Naive thymus-derived CD4-positive, alpha-beta T cell (primary cell): ENCODE measurements around the gene PDZD2. TPM values are rescaled to one million over a fixed set of nuclear protein-coding genes. Genes with fewer than 3 reads are reported as not detected.
"Not testable (repeated sequence)": the region's sequence is repeated elsewhere in the genome, so short reads cannot be mapped to it uniquely, and the experiment has no call there.

Experiments
- ATAC-seq: fragments of 150-1000 bp; cut with Tn5 transposase; 2 replicates; pipeline ENCODE4 v1.10.0; 2021; ENCODE audit warnings: mild to moderate bottlenecking, moderate library complexity
- CTCF ChIA-PET: fragments of 350-600 bp; sonication (Branson Sonifier 250); formaldehyde crosslinking; loops from one replicate; lab custom pipeline; 2021; ENCODE audit warnings: antibody characterized with exemption; lab: Charles Lee
- POLR2A ChIA-PET: fragments of 350-600 bp; sonication (Branson Sonifier 250); formaldehyde crosslinking; loops from one replicate; lab custom pipeline; 2021; ENCODE audit warnings: antibody characterized with exemption, inconsistent platforms; lab: Charles Lee
- DNase-seq, 9 donors: peaks; one replicate each; pipeline versions ENCODE4 v3.0.0 to v3.0.0-alpha.2; 2020 to 2022; ENCODE audit warnings: mixed read lengths in 1 of 9
- H3K27ac ChIP-seq: one replicate; pipeline ENCODE4 v1.7.0; 2013; ENCODE audit warnings: mild to moderate bottlenecking, low read depth, low read length, moderate library complexity
- H3K27me3 ChIP-seq, 2 donors: one replicate each; pipeline ENCODE4 v1.7.0; 2013; ENCODE audit warnings: low read length in 2 of 2, mild to moderate bottlenecking in 2 of 2, moderate library complexity in 2 of 2; ENCODE audit not compliant: control insufficient read depth in 2 of 2, insufficient read depth in 2 of 2
- H3K36me3 ChIP-seq, 3 experiments: 1 replicate in 2 of 3; 2 replicates in 1 of 3; pipeline ENCODE4 v1.7.0; 2013; ENCODE audit warnings: low read length in 3 of 3, mild to moderate bottlenecking in 3 of 3, moderate library complexity in 1 of 3; ENCODE audit not compliant: insufficient read depth in 3 of 3, control insufficient read depth in 2 of 3
- H3K4me1 ChIP-seq, 2 donors: one replicate each; pipeline ENCODE4 v1.7.0; 2013; ENCODE audit warnings: low read length in 2 of 2, mild to moderate bottlenecking in 2 of 2, moderate library complexity in 1 of 2; ENCODE audit not compliant: control insufficient read depth in 2 of 2, insufficient read depth in 2 of 2
- H3K4me3 ChIP-seq: 2 replicates; pipeline ENCODE4 v1.7.0; 2013; ENCODE audit warnings: mild to moderate bottlenecking, low read length
- H3K9me3 ChIP-seq, 3 experiments: 1 replicate in 2 of 3; 2 replicates in 1 of 3; pipeline ENCODE4 v1.7.0; 2013; ENCODE audit warnings: low read length in 3 of 3; ENCODE audit not compliant: control insufficient read depth in 2 of 3
- H3K27ac Mint-ChIP-seq, 9 donors: one replicate each; pipeline ENCODE4 v1.8.0; 2020 to 2022; ENCODE audit warnings: mixed read lengths in 9 of 9, mild to moderate bottlenecking in 8 of 9, moderate library complexity in 5 of 9, inconsistent platforms in 2 of 9
- H3K27me3 Mint-ChIP-seq, 5 donors: one replicate each; pipeline ENCODE4 v1.8.0; 2021 to 2022; ENCODE audit warnings: mixed read lengths in 5 of 5, mild to moderate bottlenecking in 1 of 5
- H3K36me3 Mint-ChIP-seq, 5 donors: one replicate each; pipeline ENCODE4 v1.8.0; 2020 to 2022; ENCODE audit warnings: mixed read lengths in 5 of 5, mild to moderate bottlenecking in 3 of 5, inconsistent platforms in 1 of 5
- H3K4me1 Mint-ChIP-seq, 7 donors: one replicate each; pipeline ENCODE4 v1.8.0; 2020 to 2022; ENCODE audit warnings: mixed read lengths in 7 of 7, mild to moderate bottlenecking in 3 of 7, inconsistent platforms in 1 of 7
- H3K4me3 Mint-ChIP-seq, 10 donors: one replicate each; pipeline ENCODE4 v1.8.0; 2020 to 2022; ENCODE audit warnings: mild to moderate bottlenecking in 10 of 10, mixed read lengths in 10 of 10, moderate library complexity in 6 of 10, inconsistent platforms in 2 of 10
- H3K9me3 Mint-ChIP-seq, 11 donors: one replicate each; pipeline ENCODE4 v1.8.0; 2020 to 2022; ENCODE audit warnings: mixed read lengths in 11 of 11, mild to moderate bottlenecking in 4 of 11, inconsistent platforms in 1 of 11, moderate library complexity in 1 of 11
- intact Hi-C, 2 donors: fragments of 100-400 bp; cut with micrococcal nuclease; formaldehyde crosslinking; loops; one replicate each; pipeline ENCODE4 v1.15.1; 2023
- polyA plus RNA-seq, 2 donors: library from polyadenylated mRNA; unstranded; fragments of 300-500 nt; fragmentation: Illumina TruSeq; gene quantifications; one replicate each; pipeline ENCODE4 v1.2.3, GENCODE V29; 2021
- total RNA-seq, 6 experiments: library from RNA in 5 of 6; stranded (reverse) in 5 of 6; gene quantifications; 1 replicate in 5 of 6; 2 replicates in 1 of 6; pipeline ENCODE4 v1.2.3 and lab custom pipeline; 2021 to 2026

Gene PDZD2
- total and polyA plus RNA-seq, 7 experiments from 2014 or later = 1.1 to 2.7 (median 1.3) TPM; not detected in 1

GRCh38 chr5:31757806-31758205, 118.9 kb downstream of the PDZD2 start:
- Histone ChIP-seq H3K27me3 (no peaks in the 10 kb centered on the region), H3K36me3 (no peaks in the 10 kb centered on the region), H3K4me1 (no peaks in the 10 kb centered on the region), H3K9me3 (no peaks in the 10 kb centered on the region), H3K27ac (no peak overlapping the region), H3K4me3 (no peak overlapping the region)
- intact Hi-C loops = no loop called here
- POLR2A ChIA-PET = no interaction called here
- DNase-seq (no peak), ATAC-seq (no peak)
- CTCF ChIA-PET = no interaction called here
- H3K9me3 Mint-ChIP-seq = peaks cover 0 to 2% (median 0%) of the 10 kb centered on the region in 11 donors
- H3K4me1 Mint-ChIP-seq = no peaks in the 10 kb centered on the region
- H3K4me3 Mint-ChIP-seq = no peak overlapping the region
- no peaks in the 10 kb centered on the region for H3K36me3 Mint-ChIP-seq
- no peak overlapping the region for H3K27ac Mint-ChIP-seq
- peaks cover 0 to 3% (median 0%) of the 10 kb centered on the region in 5 donors for H3K27me3 Mint-ChIP-seq

- H3K27me3 ChIP-seq = no peaks in the 10 kb centered on the region
- no peak overlapping the region for H3K27ac ChIP-seq
- no peaks in the 10 kb centered on the region for H3K36me3 ChIP-seq
- no peak for ATAC-seq
- no peaks in the 10 kb centered on the region for H3K9me3 ChIP-seq
- H3K9me3 Mint-ChIP-seq = no peaks in the 10 kb centered on the region
- H3K36me3 Mint-ChIP-seq = no peaks in the 10 kb centered on the region
- ChIA-PET CTCF (no interaction called here), POLR2A (no interaction called here)
- H3K27ac Mint-ChIP-seq = no peak overlapping the region
- H3K4me1 ChIP-seq = no peaks in the 10 kb centered on the region
- peaks cover 0 to 3% (median 0%) of the 10 kb centered on the region in 5 donors for H3K27me3 Mint-ChIP-seq
- no peaks in the 10 kb centered on the region for H3K4me1 Mint-ChIP-seq
- intact Hi-C loops = no loop called here
- DNase-seq = no peak
- no peak overlapping the region for H3K4me3 ChIP-seq
- no peak overlapping the region for H3K4me3 Mint-ChIP-seq
Measured at GRCh38 chr5:31758803-31759425, 120.0 kb downstream of the PDZD2 start.

- Histone ChIP-seq H3K36me3 (no peaks in the 10 kb centered on the region), H3K27me3 (no peaks in the 10 kb centered on the region), H3K27ac (no peak overlapping the region), H3K9me3 (no peaks in the 10 kb centered on the region), H3K4me1 (no peaks in the 10 kb centered on the region), H3K4me3 (no peak overlapping the region)
- Mint-ChIP-seq H3K9me3 (peaks cover 0 to 3% (median 0%) of the 10 kb centered on the region in 11 donors), H3K4me1 (no peaks in the 10 kb centered on the region), H3K27me3 (no peaks in the 10 kb centered on the region), H3K36me3 (no peaks in the 10 kb centered on the region), H3K4me3 (no peak overlapping the region), H3K27ac (no peak overlapping the region)
- CTCF ChIA-PET = no interaction called here
- POLR2A ChIA-PET = no interaction called here
- DNase-seq (no peak), ATAC-seq (no peak)
- intact Hi-C loops = no loop called here
Measured at GRCh38 chr5:31759925-31760324, 121.0 kb downstream of the PDZD2 start.

- no peaks in the 10 kb centered on the region for H3K27me3 ChIP-seq
- no peaks in the 10 kb centered on the region for H3K27me3 Mint-ChIP-seq
- ATAC-seq = no peak
- intact Hi-C loops = no loop called here
- H3K4me3 Mint-ChIP-seq = no peak overlapping the region
- no peak overlapping the region for H3K27ac ChIP-seq
- POLR2A ChIA-PET = no interaction called here
- no peak overlapping the region for H3K4me3 ChIP-seq
- no peaks in the 10 kb centered on the region for H3K36me3 ChIP-seq
- H3K9me3 Mint-ChIP-seq = peaks cover 0 to 3% (median 0%) of the 10 kb centered on the region in 11 donors
- no peaks in the 10 kb centered on the region for H3K4me1 Mint-ChIP-seq
- CTCF ChIA-PET = no interaction called here
- H3K27ac Mint-ChIP-seq = no peak overlapping the region
- H3K4me1 ChIP-seq = no peaks in the 10 kb centered on the region
- no peaks in the 10 kb centered on the region for H3K9me3 ChIP-seq
- no peaks in the 10 kb centered on the region for H3K36me3 Mint-ChIP-seq
- no peak for DNase-seq
Measured at GRCh38 chr5:31761877-31762276, 122.9 kb downstream of the PDZD2 start.

- ATAC-seq (no peak), DNase-seq (no peak)
- Mint-ChIP-seq H3K36me3 (no peaks in the 10 kb centered on the region), H3K9me3 (peaks cover 0 to 3% (median 0%) of the 10 kb centered on the region in 11 donors), H3K27ac (no peak overlapping the region), H3K27me3 (peaks cover 0 to 5% (median 0%) of the 10 kb centered on the region in 5 donors), H3K4me1 (no peaks in the 10 kb centered on the region), H3K4me3 (no peak overlapping the region)
- Histone ChIP-seq H3K36me3 (no peaks in the 10 kb centered on the region), H3K27ac (no peak overlapping the region), H3K4me3 (no peak overlapping the region), H3K4me1 (no peaks in the 10 kb centered on the region), H3K27me3 (no peaks in the 10 kb centered on the region), H3K9me3 (no peaks in the 10 kb centered on the region)
- POLR2A ChIA-PET = no interaction called here
- CTCF ChIA-PET = no interaction called here
- intact Hi-C loops = no loop called here
Measured at GRCh38 chr5:31763424-31763823, 124.5 kb downstream of the PDZD2 start.

GRCh38 chr5:31764687-31765086, 125.8 kb downstream of the PDZD2 start:
- H3K4me1 ChIP-seq, H3K27me3 ChIP-seq, H3K27me3 Mint-ChIP-seq, H3K36me3 Mint-ChIP-seq, H3K9me3 ChIP-seq, H3K27ac Mint-ChIP-seq, H3K9me3 Mint-ChIP-seq, DNase-seq, H3K36me3 ChIP-seq, H3K4me3 ChIP-seq, intact Hi-C loops, CTCF ChIA-PET, H3K4me1 Mint-ChIP-seq, H3K4me3 Mint-ChIP-seq, POLR2A ChIA-PET, ATAC-seq, H3K27ac ChIP-seq: not testable (repeated sequence)

GRCh38 chr5:31767335-31768031, 128.6 kb downstream of the PDZD2 start:
- H3K4me1 Mint-ChIP-seq = peaks cover 0 to 6% (median 0%) of the 10 kb centered on the region in 7 donors
- ChIA-PET CTCF (no interaction called here), POLR2A (no interaction called here)
- Histone ChIP-seq H3K36me3 (no peaks in the 10 kb centered on the region), H3K9me3 (no peaks in the 10 kb centered on the region), H3K27ac (no peak overlapping the region), H3K4me3 (no peak overlapping the region), H3K27me3 (no peaks in the 10 kb centered on the region), H3K4me1 (no peaks in the 10 kb centered on the region)
- H3K27me3 Mint-ChIP-seq = peaks cover 0 to 10% (median 0%) of the 10 kb centered on the region in 5 donors
- no peaks in the 10 kb centered on the region for H3K36me3 Mint-ChIP-seq
- H3K4me3 Mint-ChIP-seq = no peak overlapping the region
- intact Hi-C loops = no loop called here
- ATAC-seq = no peak
- peaks cover 0 to 4% (median 0%) of the 10 kb centered on the region in 11 donors for H3K9me3 Mint-ChIP-seq
- no peak overlapping the region for H3K27ac Mint-ChIP-seq
- no peak for DNase-seq
